Vagina (tissue), 2 donors: ENCODE measurements around the gene ZNF467. TPM values are rescaled to one million over a fixed set of nuclear protein-coding genes. Genes with fewer than 3 reads are reported as not detected.

Experiments used
- DNase-seq, 2 donors: peaks; one replicate each; pipeline ENCODE4 v3.0.0-alpha.2; 2017; ENCODE audit errors: extremely low spot score in 2 of 2
- H3K27ac ChIP-seq: fragments of 200-600 bp; sonication (generic); one replicate; pipeline ENCODE4 v1.5.1; 2019
- H3K27me3 ChIP-seq: fragments of 200-600 bp; sonication (generic); one replicate; pipeline ENCODE4 v1.5.1; 2019
- H3K36me3 ChIP-seq, 2 donors: fragments of 200-600 bp; sonication (generic); one replicate each; pipeline ENCODE4 v1.5.1; 2017 to 2019
- H3K4me1 ChIP-seq: fragments of 200-600 bp; sonication (generic); one replicate; pipeline ENCODE4 v1.5.1; 2019
- H3K4me3 ChIP-seq, 2 donors: fragments of 200-600 bp; sonication (generic); 1 replicate in 1 of 2; 2 replicates in 1 of 2; pipeline ENCODE4 v1.5.1; 2016 to 2019
- H3K9me3 ChIP-seq: fragments of 200-600 bp; sonication (generic); one replicate; pipeline ENCODE4 v1.5.1; 2019
- CTCF ChIP-seq, 3 experiments: fragments of 450-650 bp in 2 of 3; fragments of 200-600 bp in 1 of 3; sonication (generic) in 1 of 3; IDR thresholded peaks; one replicate each; pipeline ENCODE4 v1.5.1; 2017 to 2019; ENCODE audit warnings: antibody characterized with exemption in 3 of 3, mild to moderate bottlenecking in 2 of 3, moderate library complexity in 2 of 3
- POLR2A ChIP-seq, 2 donors: fragments of 450-650 bp; IDR thresholded peaks; one replicate each; pipeline ENCODE4 v1.6.1; 2017; ENCODE audit warnings: antibody characterized with exemption in 2 of 2, mild to moderate bottlenecking in 2 of 2, moderate library complexity in 2 of 2
- POLR2AphosphoS5 ChIP-seq, 2 donors: sonication (generic); formaldehyde crosslinking; IDR thresholded peaks; one replicate each; pipeline ENCODE4 v1.9.0; 2017; ENCODE audit warnings: antibody characterized with exemption in 2 of 2, mild to moderate bottlenecking in 2 of 2, low read depth in 1 of 2; ENCODE audit not compliant: insufficient read depth in 1 of 2
- intact Hi-C: fragments of 100-400 bp; cut with DNase I; formaldehyde crosslinking; loops from one replicate; pipeline ENCODE4 v1.15.1; 2023
- total RNA-seq: library from RNA; depleted of rRNA; stranded (reverse); fragments of >200 nt; gene quantifications from one replicate; pipeline ENCODE4 v1.2.3, GENCODE V29; 2016

ZNF467 gene
- total RNA-seq, 1 donor from 2014 or later, result 13.3 TPM

- intact Hi-C loops, result no loop called here
- TF ChIP-seq POLR2A (IDR thresholded peaks at IDR 0.05) (no peak), CTCF (IDR thresholded peaks at IDR 0.05) (no peak), POLR2AphosphoS5 (IDR thresholded peaks at IDR 0.05; ENCODE audit: insufficient read depth in 1 of 2, low read depth in 1 of 2) (no peak)
- DNase-seq, result no peak
- Histone ChIP-seq H3K4me1 (no peaks in the 10 kb centered on the region), H3K4me3 (no peak overlapping the region), H3K36me3 (no peaks in the 10 kb centered on the region), H3K27me3 (no peaks in the 10 kb centered on the region), H3K9me3 (no peaks in the 10 kb centered on the region), H3K27ac (no peak overlapping the region)
Measured at GRCh38 chr7:149764481-149765398, 8.6 kb downstream of the ZNF467 start.

GRCh38 chr7:149763563-149764240, 9.7 kb downstream of the ZNF467 start:
- no peaks in the 10 kb centered on the region for H3K4me1 ChIP-seq
- no peak for TF ChIP-seq CTCF (IDR thresholded peaks at IDR 0.05)
- no peak for TF ChIP-seq POLR2AphosphoS5 (IDR thresholded peaks at IDR 0.05; ENCODE audit: insufficient read depth in 1 of 2, low read depth in 1 of 2)
- no peak for TF ChIP-seq POLR2A (IDR thresholded peaks at IDR 0.05)
- no peaks in the 10 kb centered on the region for H3K9me3 ChIP-seq
- intact Hi-C loops, result no loop called here
- DNase-seq, result no peak
- no peak overlapping the region for H3K27ac ChIP-seq
- no peak overlapping the region for H3K4me3 ChIP-seq
- no peaks in the 10 kb centered on the region for H3K36me3 ChIP-seq
- no peaks in the 10 kb centered on the region for H3K27me3 ChIP-seq

GRCh38 chr7:149762610-149763009, 10.8 kb downstream of the ZNF467 start:
- no peak for DNase-seq
- Histone ChIP-seq H3K27ac (no peak overlapping the region), H3K4me3 (no peak overlapping the region), H3K4me1 (no peaks in the 10 kb centered on the region), H3K9me3 (no peaks in the 10 kb centered on the region), H3K36me3 (no peaks in the 10 kb centered on the region), H3K27me3 (no peaks in the 10 kb centered on the region)
- intact Hi-C loops, result no loop called here
- TF ChIP-seq POLR2AphosphoS5 (IDR thresholded peaks at IDR 0.05; ENCODE audit: insufficient read depth in 1 of 2, low read depth in 1 of 2) (no peak), CTCF (IDR thresholded peaks at IDR 0.05) (no peak), POLR2A (IDR thresholded peaks at IDR 0.05) (no peak)

GRCh38 chr7:149762089-149762488, 11.3 kb downstream of the ZNF467 start:
- Histone ChIP-seq H3K27me3 (no peaks in the 10 kb centered on the region), H3K4me3 (no peak overlapping the region)
- intact Hi-C loops, result no loop called here

More at GRCh38 chr7:149762089-149762488, 11.3 kb downstream of the ZNF467 start:
- Histone ChIP-seq H3K36me3 (no peaks in the 10 kb centered on the region), H3K27ac (no peak overlapping the region), H3K9me3 (no peaks in the 10 kb centered on the region), H3K4me1 (no peaks in the 10 kb centered on the region)
- no peak for TF ChIP-seq CTCF (IDR thresholded peaks at IDR 0.05)
- no peak for TF ChIP-seq POLR2AphosphoS5 (IDR thresholded peaks at IDR 0.05; ENCODE audit: insufficient read depth in 1 of 2, low read depth in 1 of 2)
- no peak for TF ChIP-seq POLR2A (IDR thresholded peaks at IDR 0.05)
- no peak for DNase-seq
